Choroid plexus epithelial cell (primary cell): ENCODE measurements around the gene COCH.

Experiments
- DNase-seq: peaks from one replicate; pipeline ENCODE4 v3.0.0-alpha.2; 2010; ENCODE audit warnings: low read depth
- H3K4me3 ChIP-seq: 2 replicates; pipeline ENCODE4 v1.5.1; 2011; ENCODE audit warnings: low read depth, mild to moderate bottlenecking, control low read depth, low read length, moderate library complexity
- CTCF ChIP-seq: conservative IDR thresholded peaks from 2 replicates; pipeline ENCODE4 v1.5.1; 2011; ENCODE audit warnings: low read depth, mild to moderate bottlenecking, control low read depth, inconsistent platforms, low read length, moderate library complexity

COCH gene

DNA sequence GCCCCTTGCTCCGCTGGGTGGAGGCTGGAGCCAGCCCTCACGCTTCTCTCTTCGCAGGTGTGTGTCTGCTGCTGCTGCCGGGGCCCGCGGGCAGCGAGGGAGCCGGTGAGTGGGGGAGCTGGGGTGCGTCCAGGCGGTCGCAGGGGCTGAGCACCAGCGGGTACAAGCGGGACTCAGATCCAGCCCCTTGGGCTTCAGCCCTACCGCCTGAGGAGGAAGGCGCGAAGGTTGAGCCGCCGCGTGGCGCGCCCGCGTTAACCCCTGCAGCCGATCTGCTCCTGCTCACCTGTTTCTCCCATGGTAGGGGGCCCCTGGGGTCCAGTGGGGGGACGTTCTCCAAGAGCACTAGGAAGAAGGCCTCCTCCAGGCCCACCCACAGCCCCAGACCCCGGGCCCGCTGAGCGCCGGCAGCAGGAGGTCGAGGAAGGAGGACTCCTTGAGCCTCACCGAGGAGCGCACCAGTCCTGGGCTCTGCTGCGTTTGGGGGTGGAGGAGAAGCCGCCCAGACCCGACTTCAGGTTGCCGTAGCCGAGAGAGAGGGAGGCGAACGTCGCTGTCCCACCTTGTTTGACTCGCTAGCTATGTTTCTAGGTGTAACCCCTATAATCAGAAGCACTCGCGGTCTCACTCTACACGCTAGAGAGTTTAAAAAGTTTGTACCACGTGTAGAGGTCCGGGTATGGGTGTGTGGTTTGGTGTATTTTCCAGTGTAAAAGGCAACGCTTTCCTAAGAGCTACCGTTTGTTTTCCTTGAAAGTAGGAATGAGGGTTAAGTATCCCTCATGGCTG lies 834 bp downstream of the COCH start:
- TF ChIP-seq CTCF, result no peak
- no peak for DNase-seq
- peak overlapping the region; percentile 52 for H3K4me3 ChIP-seq

- no peak for DNase-seq
- TF ChIP-seq CTCF, result no peak
- no peak overlapping the region for H3K4me3 ChIP-seq
These were observed 1.4 kb downstream of the COCH start for GRCh38 chr14:30875788-30876053.

DNA sequence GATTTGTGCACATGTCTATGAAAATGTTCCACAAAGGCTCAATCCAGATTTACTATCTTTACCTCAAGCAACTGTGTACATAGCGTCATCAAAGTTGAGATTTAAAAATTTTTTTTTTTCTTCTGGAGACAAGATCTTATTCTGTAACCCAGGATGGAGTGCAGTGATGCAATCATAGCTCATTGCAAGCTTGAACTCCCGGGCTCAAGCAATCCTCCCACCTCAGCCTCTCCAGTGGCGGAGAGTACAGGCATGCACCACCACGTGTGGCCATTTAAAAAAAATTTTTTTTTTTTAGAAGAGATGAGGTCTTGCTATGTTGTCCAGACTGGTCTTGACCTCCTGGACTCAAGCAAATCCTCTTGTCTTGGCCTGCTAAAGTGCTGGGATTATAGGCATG lies 2.3 kb downstream of the COCH start:
- TF ChIP-seq CTCF, result no peak

DNA sequence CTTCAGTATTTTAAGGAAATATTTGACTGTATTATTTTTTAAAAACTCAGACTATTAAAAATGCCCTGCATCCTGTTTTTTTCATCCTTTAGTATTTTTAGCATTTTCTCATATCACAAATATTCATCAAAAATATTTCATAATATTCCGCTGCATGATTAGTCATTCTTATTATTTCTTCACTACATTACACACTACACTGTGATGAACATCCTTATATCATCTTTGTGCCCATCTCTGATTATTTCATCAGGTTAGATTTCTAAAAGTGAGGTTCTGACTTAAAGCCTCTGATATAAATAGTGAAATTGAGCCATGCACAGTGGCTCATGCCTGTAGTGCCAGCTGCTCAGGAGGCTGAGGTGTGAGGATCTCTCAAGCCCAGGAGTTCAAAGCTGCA lies 8.1 kb downstream of the COCH start:
- H3K4me3 ChIP-seq, result no peak overlapping the region
- no peak for TF ChIP-seq CTCF
- no peak for DNase-seq

More for the DNA sequence above, 2.3 kb downstream of the COCH start:
- no peak overlapping the region for H3K4me3 ChIP-seq
- no peak for DNase-seq

- no peak for DNase-seq
- no peak overlapping the region for H3K4me3 ChIP-seq
- no peak for TF ChIP-seq CTCF
These were observed 9.3 kb downstream of the COCH start for GRCh38 chr14:30883508-30884294.

GRCh38 chr14:30884901-30885300 lies 10.5 kb downstream of the COCH start:
- no peak overlapping the region for H3K4me3 ChIP-seq
- TF ChIP-seq CTCF, result no peak
- DNase-seq, result no peak
